GM18519 (cell line): Measurements from ENCODE around the gene ABL1.

Experiments
- ATAC-seq: cut with Tn5 transposase; IDR thresholded peaks from one replicate; pipeline ENCODE4 v1.9.1; 2021; ENCODE audit warnings: mild to moderate bottlenecking, moderate library complexity; ENCODE audit not compliant: unreplicated experiment, low FRiP score

The ABL1 gene

DNA sequence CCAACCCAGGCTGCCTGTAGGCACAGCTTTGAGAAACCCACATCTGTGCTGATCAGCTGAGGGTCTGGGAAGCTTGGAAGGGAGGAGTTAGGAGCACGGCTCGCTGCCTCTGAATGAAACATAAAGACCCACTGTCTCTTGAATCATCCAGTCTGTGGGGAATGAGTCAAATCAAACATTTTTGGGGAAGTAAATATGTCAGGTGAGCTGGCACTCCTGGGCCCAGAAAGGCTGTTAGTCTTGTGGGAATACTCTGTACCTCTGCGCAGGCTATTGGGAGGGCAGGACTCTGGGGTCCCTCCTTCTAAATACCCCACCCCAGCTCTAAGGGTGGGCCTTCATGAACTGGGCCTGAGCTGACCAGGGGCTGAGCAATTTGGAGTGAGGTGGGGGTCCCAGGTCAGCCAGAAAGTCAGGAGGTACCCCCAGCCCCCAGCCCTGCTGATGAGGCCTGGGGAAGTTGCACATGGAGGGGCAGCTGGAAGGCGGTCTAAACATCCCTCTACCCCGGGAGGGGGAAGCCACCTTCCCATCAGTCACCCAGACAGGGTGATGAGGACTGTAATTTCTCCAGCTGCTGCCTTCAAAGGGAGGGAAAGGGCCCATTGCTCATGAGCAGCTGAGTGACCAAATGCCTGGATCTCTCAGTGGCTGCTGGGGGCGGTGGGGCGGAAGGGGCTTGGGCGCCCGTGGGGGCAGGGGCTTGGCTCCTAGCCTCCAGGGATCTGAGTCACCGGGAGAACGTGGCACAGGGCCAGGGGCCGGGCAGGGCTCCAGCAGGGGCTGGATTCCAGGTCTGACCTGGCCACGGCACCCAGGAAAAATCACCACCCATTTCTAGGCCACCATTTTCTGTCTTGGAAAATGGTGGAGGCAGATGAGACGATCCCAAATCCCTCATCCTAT is 93.2 kb downstream of the ABL1 start:
- ATAC-seq: no peak

GRCh38 chr9:130929571-130930038 is 94.6 kb downstream of the ABL1 start:
- ATAC-seq: no peak

DNA sequence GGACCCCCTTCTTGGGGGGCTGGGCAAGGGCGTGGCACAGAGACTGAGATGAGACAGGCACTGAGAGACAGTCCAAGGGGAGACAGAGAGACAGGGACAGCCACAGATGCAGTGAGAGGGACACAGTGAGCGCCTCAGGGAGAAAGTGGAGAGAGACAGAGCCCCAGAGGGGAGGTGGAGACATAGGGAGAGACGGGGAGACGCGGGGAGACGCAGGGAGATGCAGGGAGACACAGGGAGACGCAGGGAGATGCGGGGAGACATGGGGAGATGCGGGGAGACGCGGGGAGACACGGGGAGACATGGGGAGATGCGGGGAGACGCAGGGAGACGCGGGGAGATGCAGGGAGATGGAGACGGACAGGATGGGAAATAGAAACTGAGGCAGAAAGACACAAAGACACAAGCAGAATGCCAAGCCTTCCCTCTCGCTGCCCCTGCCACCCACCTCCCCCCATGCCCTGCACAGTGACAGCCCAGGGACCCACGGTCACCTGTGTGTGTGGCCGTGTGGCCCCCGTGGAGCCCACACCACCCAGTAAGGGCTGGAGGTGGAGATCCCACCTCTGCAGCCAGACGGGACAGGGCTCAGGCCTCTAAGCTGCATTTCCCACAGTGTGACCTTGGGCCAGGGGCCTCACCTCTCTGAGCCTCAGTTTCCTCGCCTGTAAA is 95.2 kb downstream of the ABL1 start:
- ATAC-seq: no peak

DNA sequence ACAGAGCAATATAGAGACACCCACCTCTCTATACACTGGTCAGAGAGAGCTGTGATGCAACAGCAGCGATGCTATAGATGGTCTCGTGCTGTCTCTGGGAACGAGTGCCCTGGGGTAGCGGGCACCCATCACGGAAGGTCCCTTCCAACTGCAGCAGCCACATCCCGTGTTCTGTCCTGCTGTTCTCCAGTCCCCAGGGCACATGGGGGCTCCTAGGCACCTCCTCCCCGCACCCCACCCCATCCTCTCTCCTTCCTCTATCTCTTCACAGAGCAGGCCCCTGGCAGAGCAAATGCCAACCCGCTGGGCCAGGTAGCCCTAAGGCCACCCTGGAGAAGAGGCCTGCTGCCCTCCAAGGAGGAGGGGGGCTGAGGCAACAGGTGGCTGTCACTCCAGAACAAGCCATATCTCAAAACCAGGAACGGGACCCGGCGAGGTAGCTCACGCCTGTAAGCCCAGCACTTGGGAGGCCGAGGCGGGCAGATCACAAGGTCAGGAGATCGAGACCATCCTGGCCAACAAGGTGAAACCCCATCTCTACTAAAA is 95.8 kb downstream of the ABL1 start:
- ATAC-seq: no peak

DNA sequence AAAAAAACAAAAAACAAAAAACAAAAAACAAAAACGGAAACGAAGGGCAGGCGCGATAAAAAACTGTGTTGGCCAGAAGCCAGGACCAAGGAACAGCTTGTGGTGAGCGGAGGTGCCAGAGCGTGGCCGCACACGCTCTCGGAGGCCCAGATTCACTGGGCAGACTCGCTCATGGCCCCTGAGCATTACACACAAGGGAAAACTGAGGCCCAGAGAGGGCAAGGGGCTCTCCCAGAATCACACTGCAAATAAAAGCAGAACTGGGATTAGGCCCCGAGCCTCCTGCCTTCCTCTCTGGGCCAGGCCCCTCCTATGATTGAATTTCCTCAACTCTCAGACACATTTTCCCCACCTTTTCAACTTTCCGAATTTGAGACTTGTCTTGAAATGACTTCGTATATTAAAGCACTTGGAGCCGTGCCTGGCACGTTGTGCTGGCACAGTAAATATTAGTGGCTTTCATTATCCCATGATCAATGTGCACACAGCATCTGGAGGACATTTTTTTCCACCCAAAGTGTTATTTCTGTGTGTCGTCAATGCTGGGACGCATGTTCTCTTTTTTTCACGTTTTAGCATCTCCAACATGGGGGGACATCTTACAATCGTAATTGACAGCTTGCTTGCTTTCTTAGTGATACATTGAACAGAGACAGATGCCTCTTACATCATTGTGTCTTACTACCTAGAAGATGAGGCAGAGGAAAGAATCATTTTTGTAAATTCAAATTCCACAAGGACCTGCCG is 96.6 kb downstream of the ABL1 start:
- no peak for ATAC-seq

GRCh38 chr9:130932255-130933079 is 97.4 kb downstream of the ABL1 start:
- ATAC-seq: no peak

- no peak for ATAC-seq
Observed at GRCh38 chr9:130933114-130934046, 98.3 kb downstream of the ABL1 start.

GRCh38 chr9:130934246-130934645 is 99.2 kb downstream of the ABL1 start:
- ATAC-seq: no peak

GRCh38 chr9:130934702-130935647 is 99.9 kb downstream of the ABL1 start:
- ATAC-seq: no peak

GRCh38 chr9:130935648-130936271 is 100.7 kb downstream of the ABL1 start:
- no peak for ATAC-seq

- ATAC-seq: no peak
Observed at GRCh38 chr9:130936285-130937117, 101.4 kb downstream of the ABL1 start.
